Measurements from ENCODE around the gene PFDN6.
A peak's percentile ranks its signal among the peaks of the same experiment; 100 is the strongest.

PFDN6 gene

DNA sequence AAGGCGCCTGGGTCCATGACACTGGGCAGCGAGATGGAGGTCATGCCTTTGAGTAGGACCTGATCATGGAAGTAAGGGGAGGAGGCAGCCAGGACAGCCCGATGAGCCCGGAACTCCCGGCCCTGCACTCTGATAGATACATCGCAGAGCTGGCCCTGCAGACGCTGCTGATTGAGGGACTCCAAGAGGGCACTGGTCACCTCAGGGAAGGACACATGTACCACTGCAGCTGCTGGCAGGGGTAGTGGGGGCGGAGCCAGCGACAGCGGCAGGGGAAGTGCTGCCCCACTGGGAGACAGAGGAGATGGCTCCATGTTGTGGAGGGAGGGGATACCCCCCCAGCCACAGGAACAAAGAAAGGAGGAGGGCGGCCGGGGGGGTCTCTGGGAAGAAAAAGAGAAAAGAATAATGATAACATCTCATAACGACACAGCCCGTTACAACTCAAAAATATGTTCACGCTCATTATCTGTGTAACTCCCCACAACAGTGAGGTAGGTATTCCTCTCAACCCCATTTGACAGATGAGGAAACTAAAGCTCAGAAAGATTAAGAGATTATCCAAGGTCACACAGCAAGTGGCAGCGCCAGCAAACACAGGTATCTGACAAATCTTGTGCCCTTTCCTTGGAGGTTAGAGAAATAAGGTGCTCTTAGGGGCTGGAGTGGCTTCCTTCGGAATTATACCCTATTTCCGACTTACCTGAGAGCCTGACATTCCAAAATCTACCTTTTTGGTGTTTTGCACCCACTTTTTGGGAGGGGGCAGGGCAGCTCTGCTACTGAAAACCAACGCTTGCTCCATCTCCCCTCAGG lies 27.4 kb downstream of the PFDN6 start:
- POLR2A ChIA-PET = interaction anchor here (0.9 to 5.0 kb wide), 9 partner anchors 19 to 137 kb away, joined by 3 to 42 read pairs (median 5); partner anchors contain the start of genes B3GALT4, CUTA, RGL2 and RPS18
- TF ChIP-seq FOXM1 (IDR thresholded peaks at IDR 0.05; ENCODE audit: borderline replicate concordance) (no peak), ARNT (IDR thresholded peaks at IDR 0.05) (no peak), L3MBTL2 (conservative IDR thresholded peaks at IDR 0.05) (no peak), CTBP1 (IDR thresholded peaks at IDR 0.05; ENCODE audit: borderline replicate concordance) (no peak), HDGF (IDR thresholded peaks at IDR 0.05; ENCODE audit: borderline replicate concordance) (no peak), NFRKB (IDR thresholded peaks at IDR 0.05) (no peak), ELF4 (IDR thresholded peaks at IDR 0.05) (no peak), FOXA1 (IDR thresholded peaks at IDR 0.05) (no peak), BHLHE40 (IDR thresholded peaks at IDR 0.05; ENCODE audit: borderline replicate concordance) (no peak), TARDBP (IDR thresholded peaks at IDR 0.05) (no peak), SUZ12 (IDR thresholded peaks at IDR 0.05) (no peak), SP1 (IDR thresholded peaks at IDR 0.05) (no peak), FOXK2 (IDR thresholded peaks at IDR 0.05) (no peak), LEF1 (IDR thresholded peaks at IDR 0.05; ENCODE audit: borderline replicate concordance) (no peak), ZNF384 (IDR thresholded peaks at IDR 0.05) (no peak)
- TF ChIP-seq, protein P1, sequence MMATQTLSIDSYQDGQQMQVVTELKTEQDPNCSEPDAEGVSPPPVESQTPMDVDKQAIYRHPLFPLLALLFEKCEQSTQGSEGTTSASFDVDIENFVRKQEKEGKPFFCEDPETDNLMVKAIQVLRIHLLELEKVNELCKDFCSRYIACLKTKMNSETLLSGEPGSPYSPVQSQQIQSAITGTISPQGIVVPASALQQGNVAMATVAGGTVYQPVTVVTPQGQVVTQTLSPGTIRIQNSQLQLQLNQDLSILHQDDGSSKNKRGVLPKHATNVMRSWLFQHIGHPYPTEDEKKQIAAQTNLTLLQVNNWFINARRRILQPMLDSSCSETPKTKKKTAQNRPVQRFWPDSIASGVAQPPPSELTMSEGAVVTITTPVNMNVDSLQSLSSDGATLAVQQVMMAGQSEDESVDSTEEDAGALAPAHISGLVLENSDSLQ (IDR thresholded peaks at IDR 0.05) = no peak
- CTCF ChIA-PET = interaction anchor here (1.7 kb wide), 1 partner anchor 17 kb away, joined by 5 read pairs; no protein-coding TSS in a partner anchor
- DNase-seq (ENCODE audit: extremely low spot score) = no peak

DNA sequence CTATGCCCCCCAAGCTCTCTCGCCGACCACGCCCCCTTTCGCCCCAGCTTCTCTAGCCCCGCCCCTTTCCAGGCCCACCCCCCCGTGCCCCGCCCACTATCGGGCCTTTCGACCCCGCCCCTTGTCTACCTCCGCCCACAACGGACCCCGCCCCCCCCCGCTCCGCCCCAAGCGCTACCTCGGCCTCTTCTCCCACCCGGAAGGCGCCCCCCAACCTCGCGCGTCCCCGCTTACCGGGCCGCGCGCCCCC lies 27.9 kb downstream of the PFDN6 start:
- CTCF ChIA-PET = interaction anchor here (1.3 to 1.7 kb wide), 2 partner anchors 18 to 28 kb away, joined by 4 to 5 read pairs; no protein-coding TSS in a partner anchor
- DNase-seq (ENCODE audit: extremely low spot score) = peak; percentile 70
- POLR2A ChIA-PET = interaction anchor here (0.8 to 5.0 kb wide), 15 partner anchors 18 to 345 kb away, joined by 3 to 42 read pairs (median 4); partner anchors contain the start of genes B3GALT4, CUTA, PFDN6 and RGL2
- no peak for TF ChIP-seq FOXK2 (IDR thresholded peaks at IDR 0.05)

DNA sequence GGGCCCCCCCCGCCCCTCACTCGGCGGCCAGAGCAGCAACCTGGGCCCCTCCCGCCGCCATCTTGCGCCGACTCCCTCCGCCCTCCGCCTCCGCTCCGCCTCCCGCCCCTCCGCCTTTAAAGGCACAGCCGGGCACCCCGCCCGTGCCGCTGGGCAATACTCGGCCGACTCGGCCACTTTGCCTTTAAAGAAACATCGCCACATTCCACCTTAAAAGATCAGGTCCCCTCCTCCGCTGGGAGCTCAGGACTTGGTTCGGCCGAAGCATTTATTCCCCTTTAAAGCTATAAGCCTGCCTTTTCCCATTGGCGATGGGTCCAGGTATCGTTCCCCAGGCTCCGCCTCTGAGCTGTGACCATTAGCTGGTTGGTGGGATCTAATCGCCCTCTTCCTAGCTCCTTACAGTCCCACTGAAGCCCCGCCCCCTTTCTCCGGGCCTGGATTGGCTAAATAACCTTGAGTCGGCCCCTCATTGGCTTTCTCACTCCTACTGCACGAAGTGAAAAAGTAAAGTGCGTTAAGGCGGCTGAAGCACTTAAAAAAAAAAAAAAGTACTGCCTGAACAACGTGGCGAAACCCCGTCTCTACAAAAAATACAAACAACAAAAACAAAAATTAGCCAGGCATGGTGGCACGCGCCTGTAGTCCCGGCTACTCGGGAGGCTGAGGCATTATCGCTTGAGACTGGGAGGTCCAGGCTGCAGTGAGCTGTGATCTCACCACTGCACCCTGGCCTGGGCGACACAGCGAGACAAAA lies 28.4 kb downstream of the PFDN6 start, which contains the start of gene ZBTB22:
ZBTB22 (minus strand) TSS at position 76 of the 757 bp plus-strand sequence. CDS start 828 bp downstream, outside the sequence.
- TF ChIP-seq CTBP1 (IDR thresholded peaks at IDR 0.05; ENCODE audit: borderline replicate concordance) (no peak), TARDBP (IDR thresholded peaks at IDR 0.05) (no peak), FOXK2 (IDR thresholded peaks at IDR 0.05) (no peak), ARNT (IDR thresholded peaks at IDR 0.05) (no peak), SUZ12 (IDR thresholded peaks at IDR 0.05) (no peak), LEF1 (IDR thresholded peaks at IDR 0.05; ENCODE audit: borderline replicate concordance) (no peak), SP1 (IDR thresholded peaks at IDR 0.05) (no peak), L3MBTL2 (conservative IDR thresholded peaks at IDR 0.05) (peak; percentile 50), HDGF (IDR thresholded peaks at IDR 0.05; ENCODE audit: borderline replicate concordance) (no peak), ELF4 (IDR thresholded peaks at IDR 0.05) (no peak), FOXA1 (IDR thresholded peaks at IDR 0.05) (no peak), ZNF384 (IDR thresholded peaks at IDR 0.05) (peak; percentile 97), BHLHE40 (IDR thresholded peaks at IDR 0.05; ENCODE audit: borderline replicate concordance) (no peak)
- peak; percentile 87 for DNase-seq (ENCODE audit: extremely low spot score)
- ChIA-PET POLR2A (interaction anchor here (0.6 to 5.0 kb wide), 17 partner anchors 18 to 424 kb away, joined by 3 to 42 read pairs (median 4); partner anchors contain the start of genes B3GALT4, CUTA, PFDN6 and RGL2), CTCF (interaction anchor here (0.6 to 1.7 kb wide), 4 partner anchors 11 to 47 kb away, joined by 3 to 10 read pairs (median 4); a partner anchor contains a TSS)

DNA sequence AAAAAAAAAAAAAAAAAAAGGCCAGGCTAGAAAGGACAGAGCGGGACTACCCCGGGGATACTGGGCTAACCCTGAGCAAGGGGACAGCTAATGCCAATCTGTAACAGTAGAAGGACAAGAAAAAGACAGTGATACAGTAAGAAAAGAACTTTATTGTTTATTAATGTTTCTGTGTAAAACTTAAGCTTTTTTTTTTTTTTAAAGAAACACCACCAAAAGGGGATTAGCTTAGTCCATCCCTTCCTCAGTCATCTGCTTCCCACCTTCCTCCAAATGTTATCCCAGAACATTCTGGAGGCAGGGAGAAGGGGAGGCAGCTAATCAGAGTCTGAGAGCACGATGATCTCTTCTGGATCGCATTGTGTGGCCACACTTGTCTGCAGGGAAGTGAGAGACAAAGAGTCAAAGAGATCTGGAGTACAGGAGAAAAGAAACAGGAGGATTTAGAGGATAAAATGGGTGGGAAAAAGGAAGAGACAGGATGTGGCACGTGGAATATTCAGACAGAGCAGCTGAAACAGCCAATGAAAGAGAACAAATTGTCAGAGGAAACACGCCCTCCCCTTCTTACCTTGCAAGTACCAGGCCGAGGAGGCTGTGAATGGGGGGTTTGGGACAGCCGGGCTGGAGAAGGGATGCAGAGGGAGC lies 29.1 kb downstream of the PFDN6 start:
- DNase-seq (ENCODE audit: extremely low spot score) = no peak
- ChIA-PET CTCF (interaction anchor here (0.6 to 1.7 kb wide), 4 partner anchors 11 to 46 kb away, joined by 3 to 10 read pairs (median 4); a partner anchor contains a TSS), POLR2A (interaction anchor here (0.9 to 5.0 kb wide), 11 partner anchors 17 to 136 kb away, joined by 3 to 42 read pairs (median 5); partner anchors contain the start of genes B3GALT4, CUTA, PFDN6 and RGL2)
- TF ChIP-seq L3MBTL2 (conservative IDR thresholded peaks at IDR 0.05) (peak; percentile 14; the same call in 1 of the 2 replicates), BHLHE40 (IDR thresholded peaks at IDR 0.05; ENCODE audit: borderline replicate concordance) (no peak), FOXM1 (IDR thresholded peaks at IDR 0.05; ENCODE audit: borderline replicate concordance) (no peak), ELF4 (IDR thresholded peaks at IDR 0.05) (no peak), ARNT (IDR thresholded peaks at IDR 0.05) (no peak), TARDBP (IDR thresholded peaks at IDR 0.05) (no peak), SP1 (IDR thresholded peaks at IDR 0.05) (no peak), LEF1 (IDR thresholded peaks at IDR 0.05; ENCODE audit: borderline replicate concordance) (no peak), ZNF384 (IDR thresholded peaks at IDR 0.05) (peak; percentile 1), FOXK2 (IDR thresholded peaks at IDR 0.05) (no peak), HDGF (IDR thresholded peaks at IDR 0.05; ENCODE audit: borderline replicate concordance) (no peak)
- TF ChIP-seq, protein P1 (IDR thresholded peaks at IDR 0.05) = no peak

DNA sequence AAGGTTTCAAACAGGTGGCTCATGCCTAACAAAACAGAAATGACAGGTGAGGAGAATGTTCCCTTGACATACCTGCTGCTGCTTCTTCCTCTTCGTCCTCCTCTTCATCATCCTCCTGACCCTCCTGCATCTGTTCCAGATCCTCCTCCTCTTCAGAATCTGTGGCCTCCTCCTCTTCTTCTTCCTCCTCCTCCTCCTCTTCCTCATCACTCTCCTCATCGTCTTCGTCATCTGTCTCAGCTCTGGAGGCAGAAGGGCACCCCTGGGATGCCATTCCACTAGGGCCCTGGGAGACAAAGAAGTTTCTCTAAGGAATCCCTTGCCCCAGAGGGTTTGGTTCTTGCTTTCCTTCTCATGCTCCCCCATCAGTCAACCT lies 30.5 kb downstream of the PFDN6 start:
- CTCF ChIA-PET = no interaction called here
- no peak for TF ChIP-seq HDGF (IDR thresholded peaks at IDR 0.05; ENCODE audit: borderline replicate concordance)
- no peak for TF ChIP-seq BHLHE40 (IDR thresholded peaks at IDR 0.05; ENCODE audit: borderline replicate concordance)
- no peak for TF ChIP-seq FOXK2 (IDR thresholded peaks at IDR 0.05)
- TF ChIP-seq FOXM1 (IDR thresholded peaks at IDR 0.05; ENCODE audit: borderline replicate concordance) = no peak
- TF ChIP-seq, protein P1 (IDR thresholded peaks at IDR 0.05) = no peak
- no peak for TF ChIP-seq TARDBP (IDR thresholded peaks at IDR 0.05)
- no peak for TF ChIP-seq SUZ12 (IDR thresholded peaks at IDR 0.05)
- TF ChIP-seq L3MBTL2 (conservative IDR thresholded peaks at IDR 0.05) = no peak
- TF ChIP-seq NFRKB (IDR thresholded peaks at IDR 0.05) = no peak
- no peak for TF ChIP-seq ARNT (IDR thresholded peaks at IDR 0.05)
- no peak for TF ChIP-seq SP1 (IDR thresholded peaks at IDR 0.05)
- TF ChIP-seq FOXA1 (IDR thresholded peaks at IDR 0.05) = no peak
- TF ChIP-seq ZNF384 (IDR thresholded peaks at IDR 0.05) = no peak
- no peak for TF ChIP-seq LEF1 (IDR thresholded peaks at IDR 0.05; ENCODE audit: borderline replicate concordance)
- no peak for TF ChIP-seq ELF4 (IDR thresholded peaks at IDR 0.05)
- TF ChIP-seq CTBP1 (IDR thresholded peaks at IDR 0.05; ENCODE audit: borderline replicate concordance) = no peak
- DNase-seq (ENCODE audit: extremely low spot score) = no peak
- POLR2A ChIA-PET = interaction anchor here (5.0 kb wide), 1 partner anchor 22 kb away, joined by 42 read pairs; the partner anchor contains the start of gene RGL2
